Activated T-helper 1 cell treated with anti-CD3 and anti-CD28 coated beads, Interleukin-2, amount 50 U/mL, for 16 hours (primary cell): ENCODE data around the gene ASNSD1.

Experiments
- DNase-seq, 2 donors: peaks; one replicate each; pipeline ENCODE4 v3.0.0-alpha.2; 2020; ENCODE audit warnings: low read depth in 1 of 2, low spot score in 1 of 2

Gene ASNSD1

GRCh38 chr2:189661148-189661956 lies at the start of gene ASNSD1:
TSS of gene ASNSD1 (plus strand) at chr2:189661459. CDS start at chr2:189666133, 4,674 bp downstream.
- DNase-seq = peak; percentile 96 to 99

- no peak for DNase-seq
Observed at GRCh38 chr2:189613077-189613636, 48.1 kb upstream of the ASNSD1 start.

DNA sequence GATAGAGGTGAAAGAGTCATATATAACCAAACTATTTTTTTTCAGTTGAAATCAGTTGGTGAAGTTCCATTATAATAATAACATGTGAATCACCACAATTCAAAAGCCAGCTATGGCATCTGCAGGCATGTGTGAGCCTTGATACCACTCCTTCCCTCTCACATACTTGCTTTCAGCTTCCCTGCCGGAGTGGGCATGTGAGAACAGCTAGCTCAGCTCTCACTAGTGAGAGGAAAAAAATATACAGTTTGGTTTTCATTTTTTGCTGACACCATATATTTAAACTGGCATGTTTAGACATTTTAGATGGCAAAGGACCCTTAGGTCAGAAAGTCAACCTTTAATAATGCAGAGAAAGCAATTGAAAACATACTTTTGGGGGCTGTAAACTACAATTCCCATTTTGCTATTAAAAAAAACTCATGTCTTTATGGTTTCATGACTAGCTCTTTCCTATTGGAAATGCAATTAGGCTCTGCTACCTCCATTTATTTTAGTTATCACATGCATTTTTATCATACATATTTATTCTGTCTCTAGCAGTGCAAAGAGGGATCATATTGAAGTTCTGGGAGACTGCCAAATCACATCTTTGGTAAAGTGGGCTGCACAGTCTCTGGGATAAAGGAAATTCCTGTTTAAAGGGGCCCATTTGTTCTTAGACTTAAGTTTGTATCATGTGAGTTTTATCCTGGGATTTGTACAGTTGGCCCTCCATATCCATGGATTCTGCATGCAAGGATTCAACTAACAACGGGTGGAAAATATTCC lies 47.4 kb upstream of the ASNSD1 start:
- DNase-seq = no peak

DNA sequence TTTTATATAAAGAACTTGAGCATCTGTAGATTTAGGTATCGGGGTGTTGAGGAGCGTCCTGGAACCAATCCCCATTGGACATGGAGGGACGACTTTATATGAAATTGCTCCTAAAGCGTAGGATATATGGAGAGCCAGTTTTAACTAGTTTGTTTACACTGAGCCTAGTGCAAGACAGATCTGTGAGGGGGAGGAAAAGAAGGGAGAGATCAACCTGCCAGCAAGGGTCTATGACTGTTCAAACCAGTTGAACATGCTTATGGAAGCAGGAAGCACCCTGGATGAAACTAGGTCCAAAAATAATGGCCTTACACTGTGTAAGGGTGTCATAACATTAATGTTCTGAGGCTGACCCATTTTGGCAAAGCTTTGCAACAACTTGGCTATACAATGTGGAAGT lies 46.7 kb upstream of the ASNSD1 start:
- DNase-seq = no peak

DNA sequence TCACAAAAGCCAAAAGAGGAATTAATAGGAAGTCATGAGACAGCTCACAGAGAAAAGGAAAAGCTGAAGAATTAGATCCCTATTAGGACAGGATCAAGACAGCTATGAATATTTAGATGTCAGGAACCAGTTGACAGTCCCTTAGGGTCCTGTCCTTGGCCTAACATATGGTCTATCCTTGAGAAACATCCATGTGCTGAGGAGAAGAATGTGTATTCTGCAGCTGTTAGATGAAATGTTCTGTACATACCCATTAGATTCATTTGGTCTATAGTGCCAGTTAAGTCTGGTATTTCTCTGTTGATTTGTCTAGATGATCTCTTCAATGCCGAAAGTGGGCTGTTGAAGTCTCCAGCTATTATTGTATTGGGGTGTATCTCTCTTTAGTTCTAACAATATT lies 43.1 kb upstream of the ASNSD1 start:
- no peak for DNase-seq

DNA sequence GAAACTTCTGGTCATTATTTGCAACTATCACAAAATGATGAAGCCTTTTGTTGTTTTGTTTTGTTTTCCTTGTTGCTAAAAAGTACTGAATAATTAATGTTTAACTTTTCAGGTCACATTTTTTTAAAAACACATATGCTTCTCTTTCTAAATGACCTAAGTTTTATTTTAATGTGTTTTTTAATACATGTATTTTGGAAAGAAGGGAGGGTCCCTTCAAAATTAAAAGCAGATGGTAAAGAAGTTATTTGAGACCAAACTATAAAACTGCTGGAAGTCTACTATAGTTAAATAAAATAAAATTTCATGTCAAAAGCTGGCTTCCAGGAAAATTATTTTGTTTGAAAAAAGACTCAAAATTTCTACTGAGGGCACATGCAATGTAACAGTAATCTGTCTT lies 39.5 kb upstream of the ASNSD1 start:
- no peak for DNase-seq

DNA sequence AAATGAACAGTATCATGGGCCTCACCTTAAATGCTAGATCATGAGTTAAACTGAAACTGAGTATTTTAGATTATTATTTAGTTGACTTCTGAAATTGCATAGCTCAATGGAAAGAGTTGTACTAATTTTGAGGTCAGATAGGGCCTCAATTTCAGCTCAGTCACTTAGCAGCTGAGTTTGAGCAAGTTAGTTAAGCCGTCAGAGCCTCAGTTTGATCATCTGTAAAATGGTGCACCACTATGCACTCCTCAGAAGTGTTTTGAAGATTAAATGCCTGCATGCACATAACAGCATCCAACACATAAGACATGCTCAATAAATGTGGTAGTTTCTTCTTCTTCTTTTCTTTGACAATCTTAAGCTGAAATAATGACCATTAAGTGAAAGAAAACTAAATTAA lies 38.2 kb upstream of the ASNSD1 start:
- no peak for DNase-seq

DNA sequence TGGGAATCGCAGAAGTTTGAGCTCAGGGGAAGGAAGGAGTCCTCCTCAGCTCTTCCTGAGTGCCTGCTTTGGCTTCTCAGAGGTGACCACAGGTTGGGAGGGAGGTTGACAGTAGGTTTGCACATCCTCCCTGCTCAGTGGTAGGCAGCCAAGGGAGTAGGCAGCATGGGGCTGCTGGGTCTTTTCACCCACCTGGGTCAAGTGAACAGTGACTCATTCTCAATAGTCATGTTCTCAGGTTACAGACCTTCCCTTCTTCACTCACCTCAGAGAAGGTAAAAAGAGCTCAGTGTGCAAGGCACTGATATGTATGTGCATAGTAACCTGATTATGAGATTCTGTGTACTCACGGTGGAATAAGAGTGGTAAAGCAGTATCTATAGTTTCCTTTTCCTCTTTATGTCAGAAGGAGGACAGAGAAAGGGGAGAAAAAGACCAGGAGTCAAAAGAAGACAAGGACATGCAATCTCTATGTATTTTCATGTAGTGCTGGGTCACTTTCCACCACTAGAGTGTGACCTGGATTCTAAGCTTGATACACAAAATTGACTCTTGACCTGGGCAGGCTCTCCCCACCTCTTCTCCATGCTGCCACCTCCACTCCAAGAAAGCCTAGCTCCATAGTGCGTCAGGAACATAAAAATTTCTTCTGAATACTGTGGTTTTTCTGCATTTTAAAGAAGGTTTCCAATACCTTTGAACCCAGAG lies 36.5 kb upstream of the ASNSD1 start:
- no peak for DNase-seq

DNA sequence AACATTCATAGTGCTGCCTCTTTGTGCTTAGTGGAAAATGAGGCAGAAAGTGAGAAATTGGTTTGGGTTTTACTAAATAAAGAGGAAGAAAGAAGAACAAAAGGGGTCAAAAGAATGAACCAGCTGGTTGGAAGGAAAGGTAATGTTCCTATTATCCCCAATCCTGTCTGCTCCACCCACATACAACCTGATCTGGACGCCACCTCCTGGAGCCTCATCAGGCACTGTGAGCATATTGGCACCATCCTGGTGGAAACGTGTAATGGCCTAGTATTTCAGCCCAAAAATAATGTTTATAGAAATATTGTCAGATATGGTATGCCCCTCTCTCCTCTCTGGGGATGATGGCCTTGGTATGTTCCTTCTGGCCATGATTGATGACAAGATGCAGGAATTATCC lies 35.6 kb upstream of the ASNSD1 start:
- DNase-seq = no peak

DNA sequence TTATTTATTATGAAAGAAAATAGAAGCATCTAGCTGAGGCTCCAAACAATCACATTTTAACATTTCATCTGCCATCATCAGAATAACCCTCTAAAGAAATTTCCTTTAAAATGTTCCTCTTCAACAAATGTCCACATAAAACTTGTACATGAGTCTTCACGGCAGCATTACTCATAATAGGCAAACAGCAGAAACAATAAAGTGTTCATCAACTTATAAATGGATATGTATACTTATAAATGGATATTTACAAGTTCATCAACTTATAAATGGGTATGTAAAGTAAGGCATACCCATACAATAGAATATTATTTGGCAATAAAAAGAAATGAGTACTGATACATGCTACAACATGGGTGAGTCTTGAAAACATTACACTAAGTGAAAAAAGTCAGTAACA lies 33.5 kb upstream of the ASNSD1 start:
- DNase-seq = no peak

GRCh38 chr2:189628817-189629530 lies 32.3 kb upstream of the ASNSD1 start:
- DNase-seq = no peak

GRCh38 chr2:189629531-189630453 lies 31.5 kb upstream of the ASNSD1 start:
- no peak for DNase-seq

DNA sequence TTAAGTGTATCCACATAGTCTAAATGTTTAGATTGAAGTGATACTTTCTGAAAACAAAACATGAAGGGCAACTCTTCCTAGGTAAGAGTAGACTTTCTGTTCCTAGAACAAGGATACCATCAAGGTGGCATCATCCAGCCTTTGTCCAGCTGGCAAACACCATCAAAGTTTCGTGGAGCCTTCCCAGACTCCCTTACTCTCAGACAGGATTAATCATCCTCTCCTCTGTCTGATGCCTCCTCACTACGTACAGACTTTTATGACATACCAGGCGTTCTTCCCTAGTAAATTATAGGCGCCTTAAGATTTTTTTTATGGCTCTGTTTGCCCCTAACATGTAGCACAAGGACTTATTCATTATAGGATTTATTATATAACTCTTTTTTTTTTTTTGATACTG lies 29.4 kb upstream of the ASNSD1 start:
- no peak for DNase-seq

DNA sequence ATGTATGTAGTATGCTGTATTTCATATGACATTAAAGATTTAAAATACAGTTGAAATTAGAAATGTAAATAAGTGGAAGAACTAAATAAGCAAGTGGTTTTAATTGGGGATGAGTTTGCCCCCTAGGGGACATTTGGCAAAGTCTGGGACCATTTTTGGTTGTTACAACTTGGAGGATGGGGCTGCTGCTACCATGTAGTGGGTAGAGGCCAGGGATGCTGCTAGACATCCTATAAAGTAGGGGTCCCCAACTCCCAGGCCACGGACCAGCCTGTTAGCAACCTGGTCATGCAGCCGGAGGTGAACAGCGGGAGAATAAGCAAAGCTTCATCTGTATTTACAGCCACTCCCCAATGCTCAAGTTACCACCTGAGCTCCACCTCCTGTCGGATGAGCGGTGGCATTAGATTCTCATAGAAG lies 27.9 kb upstream of the ASNSD1 start:
- no peak for DNase-seq

DNA sequence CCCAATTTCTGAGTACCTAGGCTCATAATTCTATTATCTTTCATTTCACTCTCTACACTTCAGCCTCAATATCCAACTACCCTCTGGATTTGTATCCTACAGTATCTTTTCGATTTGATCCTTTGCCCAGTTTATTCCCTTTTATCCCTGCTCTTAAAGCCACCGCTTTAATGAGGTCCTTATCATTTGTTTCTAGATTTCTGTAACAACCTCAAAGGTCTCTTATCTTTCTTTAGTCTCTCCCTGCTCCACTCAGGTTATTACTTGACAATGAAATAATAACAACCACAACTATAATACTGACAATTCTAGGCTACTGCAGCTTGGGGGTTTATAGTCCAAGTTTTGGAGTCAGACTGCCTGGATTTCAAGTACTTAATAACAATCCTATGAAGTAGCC lies 25.9 kb upstream of the ASNSD1 start:
- DNase-seq = no peak

GRCh38 chr2:189638301-189639006 lies 22.8 kb upstream of the ASNSD1 start:
- DNase-seq = no peak

GRCh38 chr2:189639007-189639609 lies 22.2 kb upstream of the ASNSD1 start:
- DNase-seq = no peak

DNA sequence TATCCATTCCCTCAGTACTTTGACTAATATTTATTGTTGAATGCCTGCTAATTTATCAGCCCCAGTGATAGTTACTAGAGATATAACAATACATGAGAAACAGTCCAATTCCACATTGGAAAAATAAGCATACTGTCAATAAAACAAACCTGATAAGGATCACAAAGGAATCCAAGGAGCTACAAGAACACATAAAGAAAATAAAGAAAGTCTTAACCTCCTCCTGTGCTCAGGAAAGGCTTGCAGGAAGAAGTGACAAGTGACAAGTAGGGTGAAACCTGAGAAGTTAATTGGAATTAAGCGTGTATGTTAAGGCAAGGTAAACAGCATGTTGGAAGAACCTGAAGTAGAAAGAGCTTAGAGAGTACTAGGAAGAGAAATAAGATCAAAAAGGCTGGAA lies 20.3 kb upstream of the ASNSD1 start:
- DNase-seq = no peak

DNA sequence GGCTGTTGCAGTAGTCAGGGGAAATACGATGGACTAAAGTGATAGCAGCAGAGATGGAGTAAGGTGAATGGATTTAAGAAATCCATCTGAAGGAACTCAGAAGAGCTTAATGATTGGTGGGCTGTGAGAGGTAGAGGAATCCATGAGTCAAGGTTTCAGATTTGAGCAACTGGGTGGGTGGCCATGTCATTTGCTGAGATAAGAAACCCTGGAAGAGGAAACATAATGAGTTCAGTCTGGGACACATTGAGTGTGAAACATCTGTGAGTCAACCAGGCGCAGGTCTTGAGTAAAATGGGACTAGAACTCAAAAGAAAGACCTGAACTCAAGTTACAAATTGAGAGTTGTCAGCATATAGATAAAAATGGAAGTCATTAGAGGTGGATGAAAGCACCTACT lies 19.7 kb upstream of the ASNSD1 start:
- DNase-seq = no peak
